ENCODE measurements around the gene RDH13. TPM values are rescaled to one million over a fixed set of nuclear protein-coding genes. Genes with fewer than 3 reads are reported as not detected.
"Not testable (repeated sequence)": the region's sequence is repeated elsewhere in the genome, so short reads cannot be mapped to it uniquely, and the experiment has no call there.

RDH13 gene
- total RNA-seq, 1 experiment from 2014 or later = 31.1 TPM

GRCh38 chr19:55013596-55013995 lies 49.4 kb downstream of the RDH13 start (continued):
- TF ChIP-seq ZBTB33 (IDR thresholded peaks at IDR 0.05; ENCODE audit: extremely low read depth, insufficient replicate concordance, low read length) (no peak), CTCF (IDR thresholded peaks at IDR 0.05 in 2 of 3, conservative IDR thresholded peaks at IDR 0.05 in 1 of 3; ENCODE audit: borderline replicate concordance in 1 of 3, insufficient read depth in 1 of 3, low read depth in 2 of 3, low read length in 2 of 3) (no peak), RAD21 (IDR thresholded peaks at IDR 0.05; ENCODE audit: low read depth) (no peak), JUND (IDR thresholded peaks at IDR 0.05) (no peak), SRF (IDR thresholded peaks at IDR 0.05; ENCODE audit: low read depth) (no peak)

- Histone ChIP-seq H3K4me1 (ENCODE audit: control insufficient read depth in 1 of 2, insufficient read depth in 2 of 2, low read length in 2 of 2) (no peaks in the 10 kb centered on the region), H3K4me3 (replicated peaks in 1 of 2; ENCODE audit: low read depth in 1 of 2, low read length in 2 of 2) (no peak overlapping the region), H3K4me2 (ENCODE audit: low read length) (no peak overlapping the region), H4K20me1 (ENCODE audit: insufficient read depth) (no peaks in the 10 kb centered on the region), H3K79me2 (ENCODE audit: insufficient read depth, low read length) (peaks cover 64% of the 10 kb centered on the region), H3K9me2 (ENCODE audit: insufficient read depth) (no peaks in the 10 kb centered on the region), H3K9me3 (ENCODE audit: control insufficient read depth in 1 of 2, insufficient read depth in 1 of 2, low read depth in 1 of 2, low read length in 2 of 2) (no peaks in the 10 kb centered on the region), H3K9ac (ENCODE audit: low read length) (no peak overlapping the region), H3K27me3 (ENCODE audit: insufficient read depth, low read length) (no peaks in the 10 kb centered on the region), H3K27ac (ENCODE audit: low read depth, low read length) (no peak overlapping the region), H2AFZ (ENCODE audit: low read depth, low read length, poor library complexity, severe bottlenecking) (no peak overlapping the region), H3K36me3 (ENCODE audit: control insufficient read depth in 1 of 2, insufficient read depth in 2 of 2, low read length in 2 of 2) (0 out of 4 replicates have a peak, but pooled peaks cover 0 to 6% of the 10 kb centered on the region in 2 experiments)
- ChIA-PET RAD21 (ENCODE audit: low non-redundant PET in 1 of 2, low total read pairs in 2 of 2, uncharacterized antibody in 2 of 2, unreplicated experiment in 2 of 2) (no interaction called here), POLR2A (no interaction called here), CTCF (no interaction called here)
- intact Hi-C loops (cut with micrococcal nuclease) = no loop called here
- DNase-seq (ENCODE audit: low read depth, low spot score) = no peak
- TF ChIP-seq CBX3 (IDR thresholded peaks at IDR 0.05; ENCODE audit: low read depth) (no peak), ZBTB33 (IDR thresholded peaks at IDR 0.05; ENCODE audit: extremely low read depth, insufficient replicate concordance, low read length) (no peak), YY1 (IDR thresholded peaks at IDR 0.05; ENCODE audit: extremely low read depth, insufficient replicate concordance, low read depth, low read length) (no peak), POLR2AphosphoS5 (IDR thresholded peaks at IDR 0.05; ENCODE audit: low read depth, low read length) (no peak)
- no peak for ATAC-seq
- BruUV-seq (replicated peaks) = no TSS peak
Measured at GRCh38 chr19:55012306-55012705, 50.6 kb downstream of the RDH13 start.

- ATAC-seq; H2AFZ ChIP-seq (ENCODE audit: low read depth, low read length, poor library complexity, severe bottlenecking); H3K4me3 ChIP-seq (replicated peaks in 1 of 2; ENCODE audit: low read depth in 1 of 2, low read length in 2 of 2); H3K4me2 ChIP-seq (ENCODE audit: low read length); H3K27me3 ChIP-seq (ENCODE audit: insufficient read depth, low read length); H3K9ac ChIP-seq (ENCODE audit: low read length); H3K9me2 ChIP-seq (ENCODE audit: insufficient read depth); intact Hi-C loops (cut with micrococcal nuclease); H3K4me1 ChIP-seq (ENCODE audit: control insufficient read depth in 1 of 2, insufficient read depth in 2 of 2, low read length in 2 of 2); H4K20me1 ChIP-seq (ENCODE audit: insufficient read depth); H3K9me3 ChIP-seq (ENCODE audit: control insufficient read depth in 1 of 2, insufficient read depth in 1 of 2, low read depth in 1 of 2, low read length in 2 of 2); BruUV-seq (replicated peaks); H3K27ac ChIP-seq (ENCODE audit: low read depth, low read length); RAD21 ChIA-PET (ENCODE audit: low non-redundant PET in 1 of 2, low total read pairs in 2 of 2, uncharacterized antibody in 2 of 2, unreplicated experiment in 2 of 2); CTCF ChIA-PET; POLR2A ChIA-PET; DNase-seq (ENCODE audit: low read depth, low spot score); H3K36me3 ChIP-seq (ENCODE audit: control insufficient read depth in 1 of 2, insufficient read depth in 2 of 2, low read length in 2 of 2): not testable (repeated sequence)
- peaks cover 60% of the 10 kb centered on the region for H3K79me2 ChIP-seq (ENCODE audit: insufficient read depth, low read length)
Measured at GRCh38 chr19:55010561-55010960, 52.4 kb downstream of the RDH13 start.

All from HCT116 (cell line).